ENCODE data around the gene ANGPTL4. TPM values are rescaled to one million over a fixed set of nuclear protein-coding genes. Genes with fewer than 3 reads are reported as not detected.

ANGPTL4 gene
- total RNA-seq, 2 donors from 2014 or later: 29.9 to 99.1 TPM

DNA sequence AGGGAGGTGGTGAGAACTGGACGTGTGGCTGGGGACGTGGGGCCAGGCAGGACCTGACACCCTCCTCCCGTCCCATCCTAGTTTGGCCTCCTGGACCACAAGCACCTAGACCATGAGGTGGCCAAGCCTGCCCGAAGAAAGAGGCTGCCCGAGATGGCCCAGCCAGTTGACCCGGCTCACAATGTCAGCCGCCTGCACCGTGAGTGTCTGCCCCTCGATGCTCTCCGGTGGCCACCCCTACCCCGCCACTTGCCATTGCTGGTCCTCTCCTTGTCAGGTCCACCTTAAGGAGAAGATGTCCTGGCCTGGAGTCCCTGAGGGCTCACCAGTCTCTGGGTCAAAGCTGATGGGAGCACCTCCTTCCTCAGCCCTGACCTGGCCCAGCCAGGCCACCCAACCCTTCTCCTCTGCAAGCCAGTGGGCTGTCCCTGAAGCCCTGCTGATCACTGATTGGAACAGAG is 2.2 kb downstream of the ANGPTL4 start:
- ATAC-seq (ENCODE audit: insufficient number of reproducible peaks, low FRiP score, low read depth) (no peak), DNase-seq (ENCODE audit: low spot score) (no peak)
- Histone ChIP-seq H3K4me1 (ENCODE audit: control insufficient read depth in 1 of 2, low read depth in 2 of 2) (peaks cover 19 to 47% of the 10 kb centered on the region in 2 donors), H3K27me3 (replicated peaks; ENCODE audit: insufficient read depth) (no peaks in the 10 kb centered on the region), H3K36me3 (peaks cover 4% of the 10 kb centered on the region), H3K9me3 (no peaks in the 10 kb centered on the region), H3K27ac (no peak overlapping the region), H3K4me3 (no peak overlapping the region)
- TF ChIP-seq CTCF (IDR thresholded peaks at IDR 0.05): no peak

GRCh38 chr19:8366961-8367326 is 3.0 kb downstream of the ANGPTL4 start:
- Histone ChIP-seq H3K36me3 (peaks cover 4% of the 10 kb centered on the region), H3K4me1 (ENCODE audit: control insufficient read depth in 1 of 2, low read depth in 2 of 2) (peaks cover 19 to 44% of the 10 kb centered on the region in 2 donors), H3K27ac (peak overlapping the region in 1 of 2 donors; percentile 35), H3K27me3 (replicated peaks; ENCODE audit: insufficient read depth) (no peaks in the 10 kb centered on the region), H3K4me3 (peak overlapping the region; percentile 52), H3K9me3 (no peaks in the 10 kb centered on the region)
- ATAC-seq (ENCODE audit: insufficient number of reproducible peaks, low FRiP score, low read depth): no peak
- no peak for TF ChIP-seq CTCF (IDR thresholded peaks at IDR 0.05)
- no peak for DNase-seq (ENCODE audit: low spot score)

- peak; percentile 71 for DNase-seq (ENCODE audit: low spot score)
- H3K4me1 ChIP-seq (ENCODE audit: control insufficient read depth in 1 of 2, low read depth in 2 of 2): peaks cover 19 to 40% of the 10 kb centered on the region in 2 donors
- peak overlapping the region in 1 of 2 donors; percentile 35 for H3K27ac ChIP-seq
Observed at GRCh38 chr19:8367327-8368001, 3.5 kb downstream of the ANGPTL4 start.

GRCh38 chr19:8370176-8371010 is 6.4 kb downstream of the ANGPTL4 start:
- TF ChIP-seq CTCF (IDR thresholded peaks at IDR 0.05): no peak
- Histone ChIP-seq H3K27ac (no peak overlapping the region), H3K27me3 (replicated peaks; ENCODE audit: insufficient read depth) (no peaks in the 10 kb centered on the region), H3K36me3 (peaks cover 7% of the 10 kb centered on the region), H3K4me3 (no peak overlapping the region), H3K4me1 (ENCODE audit: control insufficient read depth in 1 of 2, low read depth in 2 of 2) (peaks cover 13 to 34% of the 10 kb centered on the region in 2 donors), H3K9me3 (no peaks in the 10 kb centered on the region)
- DNase-seq (ENCODE audit: low spot score) (no peak), ATAC-seq (ENCODE audit: insufficient number of reproducible peaks, low FRiP score, low read depth) (no peak)

More at GRCh38 chr19:8367327-8368001, 3.5 kb downstream of the ANGPTL4 start:
- peak; percentile 37 for ATAC-seq (ENCODE audit: insufficient number of reproducible peaks, low FRiP score, low read depth)
- peaks cover 4% of the 10 kb centered on the region for H3K36me3 ChIP-seq
- H3K9me3 ChIP-seq: no peaks in the 10 kb centered on the region
- peak overlapping the region; percentile 52 for H3K4me3 ChIP-seq
- TF ChIP-seq CTCF (IDR thresholded peaks at IDR 0.05): no peak
- H3K27me3 ChIP-seq (replicated peaks; ENCODE audit: insufficient read depth): no peaks in the 10 kb centered on the region
